Mesenchymal stem cell (in vitro differentiated cells and primary cell): ENCODE measurements around the gene NXPH4.

Experiments used
- DNase-seq: peaks from one replicate; pipeline ENCODE4 v3.0.0-alpha.2; 2013
- H2AFZ ChIP-seq: one replicate; pipeline ENCODE4 v1.6.1; 2013; ENCODE audit warnings: low read depth, mild to moderate bottlenecking, control low read depth, inconsistent platforms, low read length, moderate library complexity
- H2AK5ac ChIP-seq: 2 replicates; pipeline ENCODE4 v1.6.1; 2013; ENCODE audit warnings: low read length, moderate library complexity, mild to moderate bottlenecking, inconsistent platforms; ENCODE audit not compliant: severe bottlenecking
- H2BK120ac ChIP-seq: one replicate; pipeline ENCODE4 v1.6.1; 2013; ENCODE audit warnings: low read depth, mild to moderate bottlenecking, inconsistent platforms, low read length, moderate library complexity
- H2BK12ac ChIP-seq, 2 experiments: one replicate each; pipeline ENCODE4 v1.6.1; 2013; ENCODE audit warnings: inconsistent platforms in 2 of 2, low read length in 2 of 2, mild to moderate bottlenecking in 2 of 2, moderate library complexity in 2 of 2, control low read depth in 1 of 2
- H2BK15ac ChIP-seq: one replicate; pipeline ENCODE4 v1.6.1; 2013; ENCODE audit warnings: mild to moderate bottlenecking, low read depth, inconsistent platforms; ENCODE audit not compliant: poor library complexity, severe bottlenecking
- H2BK5ac ChIP-seq: 2 replicates; pipeline ENCODE4 v1.6.1; 2013; ENCODE audit warnings: low read depth, mild to moderate bottlenecking, low read length, control low read depth, inconsistent platforms; ENCODE audit not compliant: poor library complexity, severe bottlenecking
- H3K14ac ChIP-seq, 2 experiments: one replicate each; pipeline ENCODE4 v1.6.1; 2013; ENCODE audit warnings: inconsistent platforms in 2 of 2, low read length in 2 of 2, control low read depth in 1 of 2, mild to moderate bottlenecking in 1 of 2, moderate library complexity in 1 of 2
- H3K18ac ChIP-seq, 2 experiments: one replicate each; pipeline ENCODE4 v1.6.1; 2013; ENCODE audit warnings: inconsistent platforms in 2 of 2, low read length in 2 of 2, control low read depth in 1 of 2, low read depth in 1 of 2, mild to moderate bottlenecking in 1 of 2
- H3K23ac ChIP-seq, 2 experiments: one replicate each; pipeline ENCODE4 v1.6.1; 2013; ENCODE audit warnings: inconsistent platforms in 2 of 2, low read length in 2 of 2, mild to moderate bottlenecking in 2 of 2, moderate library complexity in 2 of 2, control low read depth in 1 of 2
- H3K27ac ChIP-seq: 2 replicates; pipeline ENCODE4 v1.5.1; 2013; ENCODE audit warnings: mild to moderate bottlenecking, moderate library complexity, low read length, control low read depth, inconsistent platforms; ENCODE audit not compliant: poor library complexity, severe bottlenecking
- H3K27me3 ChIP-seq, 2 experiments: 2 replicates each; pipeline versions ENCODE4 v1.6.1 to v1.7.0; 2013; ENCODE audit warnings: low read length in 2 of 2, mild to moderate bottlenecking in 2 of 2, moderate library complexity in 2 of 2, control low read depth in 1 of 2, inconsistent platforms in 1 of 2; ENCODE audit not compliant: control insufficient read depth in 1 of 2, insufficient read depth in 1 of 2
- H3K36me3 ChIP-seq, 2 experiments: 2 replicates each; pipeline versions ENCODE4 v1.6.1 to v1.7.0; 2013; ENCODE audit warnings: low read length in 2 of 2, control low read depth in 1 of 2, inconsistent platforms in 1 of 2, low read depth in 1 of 2, mild to moderate bottlenecking in 1 of 2; ENCODE audit not compliant: insufficient read depth in 2 of 2, control insufficient read depth in 1 of 2
- H3K4ac ChIP-seq, 2 experiments: one replicate each; pipeline ENCODE4 v1.6.1; 2013; ENCODE audit warnings: inconsistent platforms in 2 of 2, low read length in 2 of 2, mild to moderate bottlenecking in 2 of 2, moderate library complexity in 2 of 2, control low read depth in 1 of 2, low read depth in 1 of 2
- H3K4me1 ChIP-seq: 2 replicates; pipeline ENCODE4 v1.6.1; 2013; ENCODE audit warnings: low read depth, low read length, control low read depth; ENCODE audit not compliant: control insufficient read depth, insufficient read depth
- H3K4me2 ChIP-seq: 2 replicates; pipeline ENCODE4 v1.6.1; 2013; ENCODE audit warnings: low read length, mild to moderate bottlenecking, inconsistent platforms; ENCODE audit not compliant: poor library complexity, severe bottlenecking
- H3K4me3 ChIP-seq, 2 experiments: 2 replicates each; pipeline versions ENCODE4 v1.5.1 to v1.7.0; 2013; ENCODE audit warnings: low read length in 2 of 2, mild to moderate bottlenecking in 2 of 2, control low read depth in 1 of 2, low read depth in 1 of 2; ENCODE audit not compliant: insufficient read depth in 1 of 2
- H3K79me1 ChIP-seq: replicated peaks from 2 replicates; pipeline ENCODE4 v1.6.1; 2013; ENCODE audit warnings: mild to moderate bottlenecking, control low read depth, low read length, inconsistent platforms; ENCODE audit not compliant: poor library complexity, severe bottlenecking
- H3K9ac ChIP-seq: 2 replicates; pipeline ENCODE4 v1.7.0; 2013; ENCODE audit warnings: mild to moderate bottlenecking, low read length, moderate library complexity
- H3K9me3 ChIP-seq: 2 replicates; pipeline ENCODE4 v1.7.0; 2013; ENCODE audit warnings: mild to moderate bottlenecking, low read length; ENCODE audit not compliant: control insufficient read depth
- H4K8ac ChIP-seq: one replicate; pipeline ENCODE4 v1.6.1; 2013; ENCODE audit warnings: inconsistent platforms, mild to moderate bottlenecking, low read length, moderate library complexity
- H4K91ac ChIP-seq: one replicate; pipeline ENCODE4 v1.6.1; 2013; ENCODE audit warnings: mild to moderate bottlenecking, low read length, inconsistent platforms
- WGBS: methylation state at CpG from one replicate; pipeline ENCODE4 v1.1.7; 2013; ENCODE audit warnings: mixed read lengths; 5-methylcytosine and 5-hydroxymethylcytosine counted together

The NXPH4 gene

GRCh38 chr12:57188090-57188425 lies 28.5 kb upstream of the NXPH4 start:
- Histone ChIP-seq H3K36me3 (peaks cover 100% of the 10 kb centered on the region in 2 experiments), H2BK120ac (no peak overlapping the region), H2BK15ac (no peak overlapping the region), H2BK12ac (no peak overlapping the region), H3K79me1 (peaks cover 14% of the 10 kb centered on the region), H3K4me1 (no peaks in the 10 kb centered on the region), H3K4me3 (no peak overlapping the region), H4K8ac (no peak overlapping the region), H2AFZ (no peak overlapping the region), H3K9me3 (no peaks in the 10 kb centered on the region), H4K91ac (no peak overlapping the region), H3K27ac (no peak overlapping the region), H3K23ac (no peak overlapping the region), H2BK5ac (no peak overlapping the region), H3K18ac (no peak overlapping the region), H3K4me2 (no peak overlapping the region), H3K4ac (no peak overlapping the region), H3K9ac (no peak overlapping the region), H2AK5ac (no peak overlapping the region), H3K14ac (no peak overlapping the region), H3K27me3 (no peaks in the 10 kb centered on the region)
- no peak for DNase-seq
- 94% methylated on average over 8 of the region's 8 CpGs for WGBS

- Histone ChIP-seq H3K27ac (no peak overlapping the region), H3K9me3 (no peaks in the 10 kb centered on the region), H4K8ac (no peak overlapping the region), H3K4me1 (no peaks in the 10 kb centered on the region), H2BK12ac (no peak overlapping the region), H3K27me3 (no peaks in the 10 kb centered on the region), H4K91ac (no peak overlapping the region), H3K4me3 (no peak overlapping the region), H3K4ac (no peak overlapping the region), H3K79me1 (peaks cover 6% of the 10 kb centered on the region), H3K36me3 (peaks cover 100% of the 10 kb centered on the region in 2 experiments), H3K4me2 (no peak overlapping the region), H2BK5ac (no peak overlapping the region), H2AFZ (no peak overlapping the region), H3K18ac (no peak overlapping the region), H2BK120ac (no peak overlapping the region), H3K9ac (no peak overlapping the region), H3K14ac (no peak overlapping the region), H3K23ac (no peak overlapping the region), H2BK15ac (no peak overlapping the region), H2AK5ac (no peak overlapping the region)
- DNase-seq: no peak
- 98% methylated on average over 5 of the region's 6 CpGs for WGBS
Measured at GRCh38 chr12:57190037-57190436, 26.6 kb upstream of the NXPH4 start.

- Histone ChIP-seq H3K36me3 (peaks cover 100% of the 10 kb centered on the region in 2 experiments), H3K23ac (no peak overlapping the region), H3K14ac (no peak overlapping the region), H4K91ac (no peak overlapping the region), H2BK5ac (no peak overlapping the region), H3K9me3 (no peaks in the 10 kb centered on the region), H3K27ac (no peak overlapping the region), H2AK5ac (no peak overlapping the region), H3K4me3 (no peak overlapping the region), H2AFZ (no peak overlapping the region), H3K18ac (no peak overlapping the region), H3K27me3 (no peaks in the 10 kb centered on the region), H3K9ac (no peak overlapping the region), H3K79me1 (peaks cover 6% of the 10 kb centered on the region), H4K8ac (no peak overlapping the region), H3K4me2 (no peak overlapping the region), H2BK12ac (no peak overlapping the region), H2BK15ac (peak overlapping the region; percentile 4), H3K4ac (no peak overlapping the region), H3K4me1 (no peaks in the 10 kb centered on the region), H2BK120ac (no peak overlapping the region)
- DNase-seq: no peak
- WGBS: 97% methylated on average over 23 of the region's 23 CpGs
Measured at GRCh38 chr12:57190821-57191220, 25.8 kb upstream of the NXPH4 start.

GRCh38 chr12:57191410-57191809 lies 25.2 kb upstream of the NXPH4 start:
- WGBS: 97% methylated on average over 11 of the region's 11 CpGs
- Histone ChIP-seq H2BK15ac (no peak overlapping the region), H4K8ac (no peak overlapping the region), H2AFZ (no peak overlapping the region), H3K18ac (no peak overlapping the region), H3K4me1 (no peaks in the 10 kb centered on the region), H4K91ac (peak overlapping the region; percentile 22), H3K4me2 (no peak overlapping the region), H3K36me3 (peaks cover 100% of the 10 kb centered on the region in 2 experiments), H3K27me3 (no peaks in the 10 kb centered on the region), H2AK5ac (no peak overlapping the region), H3K23ac (no peak overlapping the region), H3K4ac (no peak overlapping the region), H2BK5ac (no peak overlapping the region), H2BK12ac (no peak overlapping the region), H3K27ac (no peak overlapping the region), H3K14ac (no peak overlapping the region), H3K4me3 (no peak overlapping the region), H3K9me3 (no peaks in the 10 kb centered on the region), H3K79me1 (peaks cover 6% of the 10 kb centered on the region), H2BK120ac (no peak overlapping the region), H3K9ac (no peak overlapping the region)
- no peak for DNase-seq
